Keratinocyte (primary cell): ENCODE data around the gene TNFRSF6B. TPM values are rescaled to one million over a fixed set of nuclear protein-coding genes. Genes with fewer than 3 reads are reported as not detected.

Source experiments
- DNase-seq: peaks from one replicate; pipeline ENCODE4 v3.0.0-alpha.2; 2011; ENCODE audit warnings: low read depth, missing footprints, low spot score
- FAIRE-seq: peaks from 2 replicates; lab custom pipeline; 2011; peaks lifted over from hg19 to GRCh38; lab: Jason Lieb, UNC
- H2AFZ ChIP-seq: 2 replicates; pipeline ENCODE4 v1.6.0; 2012; ENCODE audit warnings: low read length, control low read depth, inconsistent platforms; ENCODE audit not compliant: control insufficient read depth
- H3K27ac ChIP-seq: 2 replicates; pipeline ENCODE4 v1.5.1; 2011; ENCODE audit warnings: low read length; ENCODE audit not compliant: control insufficient read depth, insufficient read depth
- H3K27me3 ChIP-seq: 3 replicates; pipeline ENCODE4 v1.6.0; 2011; ENCODE audit warnings: low read length; ENCODE audit not compliant: control insufficient read depth, insufficient read depth; ENCODE audit errors: extremely low read depth
- H3K36me3 ChIP-seq, 2 experiments: 2 replicates in 1 of 2; 3 replicates in 1 of 2; pipeline ENCODE4 v1.5.1; 2011; ENCODE audit warnings: low read length in 2 of 2, mild to moderate bottlenecking in 1 of 2; ENCODE audit not compliant: control insufficient read depth in 2 of 2, insufficient read depth in 2 of 2; ENCODE audit errors: extremely low read depth in 1 of 2
- H3K4me1 ChIP-seq: 3 replicates; pipeline ENCODE4 v1.5.1; 2011; ENCODE audit warnings: low read length; ENCODE audit not compliant: control insufficient read depth, insufficient read depth; ENCODE audit errors: extremely low read depth
- H3K4me2 ChIP-seq: 3 replicates; pipeline ENCODE4 v1.6.0; 2011; ENCODE audit warnings: low read depth, low read length; ENCODE audit not compliant: control insufficient read depth, insufficient read depth; ENCODE audit errors: extremely low read depth
- H3K4me3 ChIP-seq, 3 experiments: fragments of 200-600 bp in 1 of 3; sonication (generic) in 1 of 3; 2 replicates in 2 of 3; 3 replicates in 1 of 3; pipeline ENCODE4 v1.5.1; 2011 to 2016; ENCODE audit warnings: low read length in 3 of 3, mild to moderate bottlenecking in 3 of 3, control low read depth in 2 of 3, inconsistent platforms in 1 of 3, low read depth in 1 of 3, mixed read lengths in 1 of 3, mixed run types in 1 of 3, moderate library complexity in 1 of 3; ENCODE audit not compliant: control insufficient read depth in 2 of 3, insufficient read depth in 2 of 3; ENCODE audit errors: extremely low read depth in 1 of 3
- H3K79me2 ChIP-seq: 2 replicates; pipeline ENCODE4 v1.6.0; 2012; ENCODE audit warnings: low read length; ENCODE audit not compliant: control insufficient read depth, insufficient read depth
- H3K9ac ChIP-seq: 3 replicates; pipeline ENCODE4 v1.6.0; 2011; ENCODE audit warnings: low read length; ENCODE audit not compliant: control insufficient read depth, insufficient read depth; ENCODE audit errors: extremely low read depth
- H3K9me1 ChIP-seq: 3 replicates; pipeline ENCODE4 v1.6.0; 2011; ENCODE audit warnings: low read length; ENCODE audit not compliant: control insufficient read depth, insufficient read depth; ENCODE audit errors: extremely low read depth
- H3K9me3 ChIP-seq: 2 replicates; pipeline ENCODE4 v1.5.1; 2012; ENCODE audit warnings: low read depth, low read length; ENCODE audit not compliant: control insufficient read depth
- H4K20me1 ChIP-seq: 3 replicates; pipeline ENCODE4 v1.6.0; 2011; ENCODE audit warnings: low read length; ENCODE audit not compliant: control insufficient read depth, insufficient read depth; ENCODE audit errors: extremely low read depth
- EZH2 ChIP-seq: IDR thresholded peaks from one replicate; pipeline ENCODE4 v1.6.1; 2012; ENCODE audit warnings: inconsistent platforms, mild to moderate bottlenecking, low read length, moderate library complexity
- dilution Hi-C: fragments of 300-500 bp; cut with MboI; formaldehyde crosslinking; loops from one replicate; pipeline ENCODE4 v1.7.0; 2020; ENCODE audit warnings: low sequenced_read_pairs; ENCODE audit not compliant: extremely low pct_ligation_motif_present
- polyA plus RNA-seq, 5 experiments: library from polyadenylated mRNA; depleted of rRNA in 3 of 5; stranded (reverse) in 3 of 5; stranded (forward) in 1 of 5; unstranded in 1 of 5; fragments of >200 nt; gene quantifications; 1 replicate in 1 of 5; 2 replicates in 3 of 5; 3 replicates in 1 of 5; pipeline versions ENCODE4 v1.2.1 to v1.2.3, GENCODE V29; 2011 to 2012; ENCODE audit warnings: missing spikeins in 2 of 5, low read depth in 1 of 5, low replicate concordance in 1 of 5
- TF ChIP-seq, protein P1 (sequence below), 3 experiments: IDR thresholded peaks in 1 of 3; conservative IDR thresholded peaks in 1 of 3; optimal IDR thresholded peaks in 1 of 3; 2 replicates in 2 of 3; 3 replicates in 1 of 3; pipeline versions ENCODE3 to v1.5.1; 2011; ENCODE audit warnings: low read length in 3 of 3, mild to moderate bottlenecking in 3 of 3, moderate library complexity in 2 of 3, control low read depth in 1 of 3, inconsistent platforms in 1 of 3; ENCODE audit not compliant: insufficient read depth in 2 of 3; ENCODE audit errors: extremely low read depth in 1 of 3

Gene TNFRSF6B
- polyA plus RNA-seq, 1 donor (not counting 4 experiments of a cell fraction or from before 2014, with no cell fraction given): 51.9 TPM

DNA sequence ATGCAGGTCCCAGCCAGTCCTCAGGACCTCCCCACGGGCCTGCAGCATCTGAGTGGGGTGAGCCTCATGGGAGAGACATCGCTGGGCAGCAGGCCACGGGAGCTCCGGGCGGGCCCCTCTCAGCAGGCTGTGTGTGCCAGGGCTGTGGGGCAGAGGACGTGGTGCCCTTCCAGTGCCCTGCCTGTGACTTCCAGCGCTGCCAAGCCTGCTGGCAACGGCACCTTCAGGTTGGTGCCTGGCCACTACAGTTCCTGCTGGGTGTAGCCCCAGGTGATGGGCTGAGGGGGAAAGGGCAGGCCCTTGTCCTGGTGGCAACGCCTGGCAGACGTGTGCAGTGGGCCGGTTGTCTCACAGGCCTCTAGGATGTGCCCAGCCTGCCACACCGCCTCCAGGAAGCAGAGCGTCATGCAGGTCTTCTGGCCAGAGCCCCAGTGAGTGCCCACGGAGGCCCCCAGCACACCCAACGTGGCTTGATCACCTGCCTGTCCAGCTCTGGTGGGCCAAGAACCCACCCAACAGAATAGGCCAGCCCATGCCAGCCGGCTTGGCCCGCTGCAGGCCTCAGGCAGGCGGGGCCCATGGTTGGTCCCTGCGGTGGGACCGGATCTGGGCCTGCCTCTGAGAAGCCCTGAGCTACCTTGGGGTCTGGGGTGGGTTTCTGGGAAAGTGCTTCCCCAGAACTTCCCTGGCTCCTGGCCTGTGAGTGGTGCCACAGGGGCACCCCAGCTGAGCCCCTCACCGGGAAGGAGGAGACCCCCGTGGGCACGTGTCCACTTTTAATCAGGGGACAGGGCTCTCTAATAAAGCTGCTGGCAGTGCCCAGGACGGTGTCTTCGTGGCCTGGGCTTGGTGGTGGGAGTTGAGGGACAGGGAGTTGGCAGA, 787 bp upstream of the TNFRSF6B start:
- Histone ChIP-seq H3K27ac (peak overlapping the region; percentile 56), H3K9ac (peak overlapping the region; percentile 44), H3K27me3 (no peaks in the 10 kb centered on the region)

DNA sequence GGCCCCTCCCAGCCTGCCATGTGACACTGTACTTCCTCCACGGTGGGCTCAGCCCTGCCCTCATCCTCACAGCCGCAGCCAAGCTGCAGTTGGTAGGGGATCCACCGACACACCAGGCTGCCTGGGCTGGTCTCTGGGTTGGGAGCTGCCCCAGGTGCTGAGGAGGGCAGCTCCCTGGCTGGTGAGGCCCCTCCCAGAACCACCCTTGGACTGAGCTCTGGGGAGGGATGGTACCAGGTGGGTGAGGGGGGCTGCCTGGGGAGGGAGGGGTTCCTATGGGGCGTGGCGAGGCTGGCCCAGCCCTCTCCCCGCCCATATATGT, 185 bp upstream of the TNFRSF6B start:
- peaks cover 53% of the 10 kb centered on the region for H3K4me1 ChIP-seq
- peak overlapping the region; percentile 56 for H3K27ac ChIP-seq
- H4K20me1 ChIP-seq: no peaks in the 10 kb centered on the region
- dilution Hi-C loops: no loop called here
- FAIRE-seq: peak; percentile 79
- H3K9me1 ChIP-seq: no peaks in the 10 kb centered on the region
- no peak overlapping the region for H2AFZ ChIP-seq
- peak overlapping the region; percentile 72 for H3K9ac ChIP-seq
- H3K36me3 ChIP-seq: peaks cover 1 to 8% of the 10 kb centered on the region in 2 experiments
- peaks cover 16% of the 10 kb centered on the region for H3K79me2 ChIP-seq
- H3K9me3 ChIP-seq: no peaks in the 10 kb centered on the region
- peak overlapping the region; percentile 55 to 92 (median 79) for H3K4me3 ChIP-seq
- DNase-seq: peak; percentile 77
- TF ChIP-seq, protein P1, sequence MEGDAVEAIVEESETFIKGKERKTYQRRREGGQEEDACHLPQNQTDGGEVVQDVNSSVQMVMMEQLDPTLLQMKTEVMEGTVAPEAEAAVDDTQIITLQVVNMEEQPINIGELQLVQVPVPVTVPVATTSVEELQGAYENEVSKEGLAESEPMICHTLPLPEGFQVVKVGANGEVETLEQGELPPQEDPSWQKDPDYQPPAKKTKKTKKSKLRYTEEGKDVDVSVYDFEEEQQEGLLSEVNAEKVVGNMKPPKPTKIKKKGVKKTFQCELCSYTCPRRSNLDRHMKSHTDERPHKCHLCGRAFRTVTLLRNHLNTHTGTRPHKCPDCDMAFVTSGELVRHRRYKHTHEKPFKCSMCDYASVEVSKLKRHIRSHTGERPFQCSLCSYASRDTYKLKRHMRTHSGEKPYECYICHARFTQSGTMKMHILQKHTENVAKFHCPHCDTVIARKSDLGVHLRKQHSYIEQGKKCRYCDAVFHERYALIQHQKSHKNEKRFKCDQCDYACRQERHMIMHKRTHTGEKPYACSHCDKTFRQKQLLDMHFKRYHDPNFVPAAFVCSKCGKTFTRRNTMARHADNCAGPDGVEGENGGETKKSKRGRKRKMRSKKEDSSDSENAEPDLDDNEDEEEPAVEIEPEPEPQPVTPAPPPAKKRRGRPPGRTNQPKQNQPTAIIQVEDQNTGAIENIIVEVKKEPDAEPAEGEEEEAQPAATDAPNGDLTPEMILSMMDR (optimal IDR thresholded peaks at IDR 0.05 in 1 of 3, IDR thresholded peaks at IDR 0.05 in 1 of 3, conservative IDR thresholded peaks at IDR 0.05 in 1 of 3; ENCODE audit: extremely low read depth in 1 of 3, insufficient read depth in 2 of 3, low read length in 3 of 3): no peak
- TF ChIP-seq EZH2: no peak
- peak overlapping the region; percentile 56 for H3K4me2 ChIP-seq
- H3K27me3 ChIP-seq: no peaks in the 10 kb centered on the region

More for the DNA sequence above, 787 bp upstream of the TNFRSF6B start:
- DNase-seq (no peak), FAIRE-seq (no peak)
- H3K36me3 ChIP-seq: peaks cover 1 to 8% of the 10 kb centered on the region in 2 experiments
- H3K9me1 ChIP-seq: no peaks in the 10 kb centered on the region
- H3K4me3 ChIP-seq: peak overlapping the region in 1 of 3 experiments; percentile 43
- H3K9me3 ChIP-seq: no peaks in the 10 kb centered on the region
- peaks cover 16% of the 10 kb centered on the region for H3K79me2 ChIP-seq
- no peak overlapping the region for H2AFZ ChIP-seq
- dilution Hi-C loops: no loop called here
- H3K4me2 ChIP-seq: peak overlapping the region; percentile 56
- peaks cover 57% of the 10 kb centered on the region for H3K4me1 ChIP-seq
- H4K20me1 ChIP-seq: no peaks in the 10 kb centered on the region
- TF ChIP-seq, protein P1 (optimal IDR thresholded peaks at IDR 0.05 in 1 of 3, IDR thresholded peaks at IDR 0.05 in 1 of 3, conservative IDR thresholded peaks at IDR 0.05 in 1 of 3; ENCODE audit: extremely low read depth in 1 of 3, insufficient read depth in 2 of 3, low read length in 3 of 3): no peak
- TF ChIP-seq EZH2: no peak
